ENCODE data around the gene PLEKHH1.

GRCh38 chr14:67551123-67551522 lies 18.0 kb downstream of the PLEKHH1 start:
- TF ChIP-seq, protein P1, sequence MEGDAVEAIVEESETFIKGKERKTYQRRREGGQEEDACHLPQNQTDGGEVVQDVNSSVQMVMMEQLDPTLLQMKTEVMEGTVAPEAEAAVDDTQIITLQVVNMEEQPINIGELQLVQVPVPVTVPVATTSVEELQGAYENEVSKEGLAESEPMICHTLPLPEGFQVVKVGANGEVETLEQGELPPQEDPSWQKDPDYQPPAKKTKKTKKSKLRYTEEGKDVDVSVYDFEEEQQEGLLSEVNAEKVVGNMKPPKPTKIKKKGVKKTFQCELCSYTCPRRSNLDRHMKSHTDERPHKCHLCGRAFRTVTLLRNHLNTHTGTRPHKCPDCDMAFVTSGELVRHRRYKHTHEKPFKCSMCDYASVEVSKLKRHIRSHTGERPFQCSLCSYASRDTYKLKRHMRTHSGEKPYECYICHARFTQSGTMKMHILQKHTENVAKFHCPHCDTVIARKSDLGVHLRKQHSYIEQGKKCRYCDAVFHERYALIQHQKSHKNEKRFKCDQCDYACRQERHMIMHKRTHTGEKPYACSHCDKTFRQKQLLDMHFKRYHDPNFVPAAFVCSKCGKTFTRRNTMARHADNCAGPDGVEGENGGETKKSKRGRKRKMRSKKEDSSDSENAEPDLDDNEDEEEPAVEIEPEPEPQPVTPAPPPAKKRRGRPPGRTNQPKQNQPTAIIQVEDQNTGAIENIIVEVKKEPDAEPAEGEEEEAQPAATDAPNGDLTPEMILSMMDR (IDR thresholded peaks at IDR 0.05; ENCODE audit: insufficient read depth, low read length, poor library complexity, severe bottlenecking) = no peak
- TF ChIP-seq EZH2phosphoT487 (conservative IDR thresholded peaks at IDR 0.05; ENCODE audit: low read length) = no peak

Data from SU-DHL-6 (cell line).